HEK293T (cell line): ENCODE data around the gene ZBTB46.

Experiments used
- BHLHE40 ChIP-seq: fragments of 450-650 bp; IDR thresholded peaks from 2 replicates; pipeline ENCODE4 v1.6.1; 2016; ENCODE audit warnings: mild to moderate bottlenecking, moderate library complexity, borderline replicate concordance
- FOXM1 ChIP-seq: fragments of 450-650 bp; IDR thresholded peaks from 2 replicates; pipeline ENCODE4 v1.6.1; 2017; ENCODE audit warnings: mild to moderate bottlenecking, borderline replicate concordance
- NFRKB ChIP-seq: fragments of 450-650 bp; IDR thresholded peaks from 2 replicates; pipeline ENCODE4 v1.6.1; 2016; ENCODE audit warnings: mild to moderate bottlenecking, moderate library complexity
- PKNOX1 ChIP-seq: fragments of 450-650 bp; IDR thresholded peaks from 2 replicates; pipeline ENCODE4 v1.6.1; 2016
- ZNF384 ChIP-seq: fragments of 450-650 bp; IDR thresholded peaks from 2 replicates; pipeline ENCODE4 v1.6.1; 2016

DNA sequence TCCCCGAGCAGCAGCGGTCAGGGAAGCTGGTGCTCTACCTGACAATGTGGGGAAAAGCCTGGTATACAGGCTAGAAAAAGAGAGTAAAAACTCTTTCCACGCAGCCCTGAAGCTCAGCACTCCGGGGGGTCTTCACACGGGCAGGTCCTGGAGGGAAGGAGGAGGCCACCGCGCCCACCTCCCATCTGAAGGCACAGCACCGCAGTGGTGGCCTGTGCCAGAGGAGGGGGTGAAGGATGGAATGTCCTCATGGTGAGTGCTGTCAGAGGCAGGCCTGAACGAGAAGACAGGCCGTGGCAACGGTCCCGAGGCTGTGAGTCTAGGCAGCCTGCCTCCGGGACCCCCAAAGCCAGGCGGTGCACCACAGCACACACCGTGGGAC lies 85.6 kb downstream of the ZBTB46 start:
- TF ChIP-seq PKNOX1 (no peak), NFRKB (no peak), BHLHE40 (no peak), ZNF384 (no peak), FOXM1 (no peak)
